ENCODE data around the gene PTGFRN. TPM values are rescaled to one million over a fixed set of nuclear protein-coding genes. Genes with fewer than 3 reads are reported as not detected.
"Not testable (repeated sequence)": the region's sequence is repeated elsewhere in the genome, so short reads cannot be mapped to it uniquely, and the experiment has no call there.

The PTGFRN gene
- total and polyA plus RNA-seq, 4 donors: 47.1 to 83.2 (median 70.1) TPM

GRCh38 chr1:116980309-116980708, 70.6 kb downstream of the PTGFRN start:
- DNase-seq (ENCODE audit: low read depth in 4 of 6, low spot score in 6 of 6); H3K27me3 ChIP-seq (ENCODE audit: control insufficient read depth, insufficient read depth, low read length); H3K9me3 ChIP-seq (ENCODE audit: control insufficient read depth, insufficient read depth, low read length); H3K27ac ChIP-seq (ENCODE audit: low read depth, low read length); H3K4me3 ChIP-seq (ENCODE audit: low read depth, low read length): not testable (repeated sequence)
- Histone ChIP-seq H3K36me3 (ENCODE audit: control insufficient read depth, insufficient read depth, low read length) (peaks cover 13% of the 10 kb centered on the region), H3K4me1 (ENCODE audit: control insufficient read depth, insufficient read depth, low read length) (peaks cover 14% of the 10 kb centered on the region)
- no CpG with 5 or more reads among the region's 1 CpG for WGBS (ENCODE audit: insufficient coverage)

- DNase-seq (ENCODE audit: low read depth in 4 of 6, low spot score in 6 of 6): no peak
- H3K9me3 ChIP-seq (ENCODE audit: control insufficient read depth, insufficient read depth, low read length): no peaks in the 10 kb centered on the region
- peaks cover 16% of the 10 kb centered on the region for H3K4me1 ChIP-seq (ENCODE audit: control insufficient read depth, insufficient read depth, low read length)
- no peaks in the 10 kb centered on the region for H3K27me3 ChIP-seq (ENCODE audit: control insufficient read depth, insufficient read depth, low read length)
- H3K4me3 ChIP-seq (ENCODE audit: low read depth, low read length): no peak overlapping the region
- H3K36me3 ChIP-seq (ENCODE audit: control insufficient read depth, insufficient read depth, low read length): peaks cover 18% of the 10 kb centered on the region
- 75% methylated on average over 2 of the region's 2 CpGs for WGBS (ENCODE audit: insufficient coverage)
- no peak overlapping the region for H3K27ac ChIP-seq (ENCODE audit: low read depth, low read length)
Observed at GRCh38 chr1:116981521-116982037, 71.9 kb downstream of the PTGFRN start.

GRCh38 chr1:116982319-116983004, 72.7 kb downstream of the PTGFRN start:
- no peaks in the 10 kb centered on the region for H3K27me3 ChIP-seq (ENCODE audit: control insufficient read depth, insufficient read depth, low read length)
- no peak overlapping the region for H3K4me3 ChIP-seq (ENCODE audit: low read depth, low read length)
- no peak for DNase-seq (ENCODE audit: low read depth in 4 of 6, low spot score in 6 of 6)
- H3K9me3 ChIP-seq (ENCODE audit: control insufficient read depth, insufficient read depth, low read length): no peaks in the 10 kb centered on the region
- WGBS (ENCODE audit: insufficient coverage): 80% methylated on average over 8 of the region's 9 CpGs
- peaks cover 21% of the 10 kb centered on the region for H3K4me1 ChIP-seq (ENCODE audit: control insufficient read depth, insufficient read depth, low read length)
- peaks cover 27% of the 10 kb centered on the region for H3K36me3 ChIP-seq (ENCODE audit: control insufficient read depth, insufficient read depth, low read length)
- no peak overlapping the region for H3K27ac ChIP-seq (ENCODE audit: low read depth, low read length)

- no peaks in the 10 kb centered on the region for H3K27me3 ChIP-seq (ENCODE audit: control insufficient read depth, insufficient read depth, low read length)
- H3K4me1 ChIP-seq (ENCODE audit: control insufficient read depth, insufficient read depth, low read length): peaks cover 21% of the 10 kb centered on the region
- peaks cover 27% of the 10 kb centered on the region for H3K36me3 ChIP-seq (ENCODE audit: control insufficient read depth, insufficient read depth, low read length)
- no peak for DNase-seq (ENCODE audit: low read depth in 4 of 6, low spot score in 6 of 6)
- no peak overlapping the region for H3K4me3 ChIP-seq (ENCODE audit: low read depth, low read length)
- no peak overlapping the region for H3K27ac ChIP-seq (ENCODE audit: low read depth, low read length)
- 61% methylated on average over 2 of the region's 5 CpGs for WGBS (ENCODE audit: insufficient coverage)
- no peaks in the 10 kb centered on the region for H3K9me3 ChIP-seq (ENCODE audit: control insufficient read depth, insufficient read depth, low read length)
Observed at GRCh38 chr1:116983112-116983511, 73.4 kb downstream of the PTGFRN start.

- H3K36me3 ChIP-seq (ENCODE audit: control insufficient read depth, insufficient read depth, low read length): peaks cover 27% of the 10 kb centered on the region
- no peaks in the 10 kb centered on the region for H3K9me3 ChIP-seq (ENCODE audit: control insufficient read depth, insufficient read depth, low read length)
- no peak overlapping the region for H3K27ac ChIP-seq (ENCODE audit: low read depth, low read length)
- no peak overlapping the region for H3K4me3 ChIP-seq (ENCODE audit: low read depth, low read length)
- DNase-seq (ENCODE audit: low read depth in 4 of 6, low spot score in 6 of 6): peak in 1 of 6 donors; percentile 70
- no peaks in the 10 kb centered on the region for H3K27me3 ChIP-seq (ENCODE audit: control insufficient read depth, insufficient read depth, low read length)
- H3K4me1 ChIP-seq (ENCODE audit: control insufficient read depth, insufficient read depth, low read length): peaks cover 21% of the 10 kb centered on the region
- 84% methylated on average over 3 of the region's 4 CpGs for WGBS (ENCODE audit: insufficient coverage)
Observed at GRCh38 chr1:116983678-116984077, 74.0 kb downstream of the PTGFRN start.

GRCh38 chr1:116984406-116985160, 74.9 kb downstream of the PTGFRN start:
- H3K27ac ChIP-seq (ENCODE audit: low read depth, low read length): no peak overlapping the region
- no peaks in the 10 kb centered on the region for H3K9me3 ChIP-seq (ENCODE audit: control insufficient read depth, insufficient read depth, low read length)
- DNase-seq (ENCODE audit: low read depth in 4 of 6, low spot score in 6 of 6): no peak
- peaks cover 21% of the 10 kb centered on the region for H3K4me1 ChIP-seq (ENCODE audit: control insufficient read depth, insufficient read depth, low read length)
- H3K36me3 ChIP-seq (ENCODE audit: control insufficient read depth, insufficient read depth, low read length): peaks cover 27% of the 10 kb centered on the region
- H3K4me3 ChIP-seq (ENCODE audit: low read depth, low read length): no peak overlapping the region
- WGBS (ENCODE audit: insufficient coverage): 87% methylated on average over 13 of the region's 14 CpGs
- no peaks in the 10 kb centered on the region for H3K27me3 ChIP-seq (ENCODE audit: control insufficient read depth, insufficient read depth, low read length)

GRCh38 chr1:116986421-116987255, 76.9 kb downstream of the PTGFRN start:
- no peaks in the 10 kb centered on the region for H3K27me3 ChIP-seq (ENCODE audit: control insufficient read depth, insufficient read depth, low read length)
- WGBS (ENCODE audit: insufficient coverage): 85% methylated on average over 14 of the region's 29 CpGs
- peaks cover 33% of the 10 kb centered on the region for H3K36me3 ChIP-seq (ENCODE audit: control insufficient read depth, insufficient read depth, low read length)
- no peaks in the 10 kb centered on the region for H3K9me3 ChIP-seq (ENCODE audit: control insufficient read depth, insufficient read depth, low read length)
- H3K4me3 ChIP-seq (ENCODE audit: low read depth, low read length): no peak overlapping the region
- no peak overlapping the region for H3K27ac ChIP-seq (ENCODE audit: low read depth, low read length)
- peak in 1 of 6 donors; percentile 30 for DNase-seq (ENCODE audit: low read depth in 4 of 6, low spot score in 6 of 6)
- peaks cover 27% of the 10 kb centered on the region for H3K4me1 ChIP-seq (ENCODE audit: control insufficient read depth, insufficient read depth, low read length)

- Histone ChIP-seq H3K9me3 (ENCODE audit: control insufficient read depth, insufficient read depth, low read length) (no peaks in the 10 kb centered on the region), H3K36me3 (ENCODE audit: control insufficient read depth, insufficient read depth, low read length) (peaks cover 33% of the 10 kb centered on the region), H3K4me3 (ENCODE audit: low read depth, low read length) (no peak overlapping the region), H3K27ac (ENCODE audit: low read depth, low read length) (no peak overlapping the region), H3K4me1 (ENCODE audit: control insufficient read depth, insufficient read depth, low read length) (peaks cover 27% of the 10 kb centered on the region), H3K27me3 (ENCODE audit: control insufficient read depth, insufficient read depth, low read length) (no peaks in the 10 kb centered on the region)
- peak in 2 of 6 donors; percentile 29 to 46 for DNase-seq (ENCODE audit: low read depth in 4 of 6, low spot score in 6 of 6)
- WGBS (ENCODE audit: insufficient coverage): 54% methylated on average over 8 of the region's 11 CpGs
Observed at GRCh38 chr1:116987256-116987555, 77.5 kb downstream of the PTGFRN start.

GRCh38 chr1:116988248-116988647, 78.5 kb downstream of the PTGFRN start:
- WGBS (ENCODE audit: insufficient coverage): 62% methylated on average over 4 of the region's 7 CpGs
- H3K27me3 ChIP-seq (ENCODE audit: control insufficient read depth, insufficient read depth, low read length): no peaks in the 10 kb centered on the region
- H3K4me1 ChIP-seq (ENCODE audit: control insufficient read depth, insufficient read depth, low read length): peaks cover 20% of the 10 kb centered on the region
- no peak overlapping the region for H3K4me3 ChIP-seq (ENCODE audit: low read depth, low read length)
- H3K36me3 ChIP-seq (ENCODE audit: control insufficient read depth, insufficient read depth, low read length): peaks cover 28% of the 10 kb centered on the region
- no peak overlapping the region for H3K27ac ChIP-seq (ENCODE audit: low read depth, low read length)
- DNase-seq (ENCODE audit: low read depth in 4 of 6, low spot score in 6 of 6): no peak
- no peaks in the 10 kb centered on the region for H3K9me3 ChIP-seq (ENCODE audit: control insufficient read depth, insufficient read depth, low read length)

All from spinal cord (tissue), 10 donors.